Astrocyte (in vitro differentiated cells and primary cell): ENCODE measurements around the gene MBOAT2. TPM values are rescaled to one million over a fixed set of nuclear protein-coding genes. Genes with fewer than 3 reads are reported as not detected.

ENCODE experiments used
- DNase-seq: peaks from one replicate; pipeline ENCODE4 v3.0.0-alpha.2; 2010; ENCODE audit warnings: low read depth
- FAIRE-seq: peaks from 2 replicates; lab custom pipeline; 2011; peaks lifted over from hg19 to GRCh38; lab: Jason Lieb, UNC
- H2AFZ ChIP-seq: 2 replicates; pipeline ENCODE4 v1.6.0; 2012; ENCODE audit warnings: low read depth, low read length, inconsistent platforms
- H3K27ac ChIP-seq: 2 replicates; pipeline ENCODE4 v1.5.1; 2011; ENCODE audit warnings: low read depth, low read length, inconsistent platforms
- H3K27me3 ChIP-seq: 2 replicates; pipeline ENCODE4 v1.6.0; 2011; ENCODE audit warnings: low read length, inconsistent platforms; ENCODE audit not compliant: insufficient read depth
- H3K36me3 ChIP-seq: 2 replicates; pipeline ENCODE4 v1.5.1; 2011; ENCODE audit warnings: low read length, inconsistent platforms; ENCODE audit not compliant: insufficient read depth
- H3K4me1 ChIP-seq: 2 replicates; pipeline ENCODE4 v1.5.1; 2011; ENCODE audit warnings: low read length, inconsistent platforms; ENCODE audit not compliant: insufficient read depth
- H3K4me2 ChIP-seq: 2 replicates; pipeline ENCODE4 v1.6.0; 2012; ENCODE audit warnings: low read length, inconsistent platforms
- H3K4me3 ChIP-seq: 2 replicates; pipeline ENCODE4 v1.5.1; 2011; ENCODE audit warnings: low read depth, mild to moderate bottlenecking, low read length, inconsistent platforms; ENCODE audit not compliant: insufficient read depth
- H3K79me2 ChIP-seq: 2 replicates; pipeline ENCODE4 v1.6.0; 2012; ENCODE audit warnings: mild to moderate bottlenecking, low read length, inconsistent platforms; ENCODE audit not compliant: insufficient read depth
- H3K9ac ChIP-seq: 2 replicates; pipeline ENCODE4 v1.6.0; 2012; ENCODE audit warnings: mild to moderate bottlenecking, low read length, inconsistent platforms
- H3K9me3 ChIP-seq: 2 replicates; pipeline ENCODE4 v1.5.1; 2012; ENCODE audit warnings: low read depth, mild to moderate bottlenecking, low read length, inconsistent platforms; ENCODE audit not compliant: insufficient read depth
- H4K20me1 ChIP-seq: 2 replicates; pipeline ENCODE4 v1.6.0; 2012; ENCODE audit warnings: low read length, inconsistent platforms; ENCODE audit not compliant: insufficient read depth
- H3K27ac Mint-ChIP-seq: one replicate; pipeline ENCODE4 v1.8.0; 2021; ENCODE audit warnings: mild to moderate bottlenecking, mixed read lengths; ENCODE audit not compliant: unreplicated experiment
- H3K27me3 Mint-ChIP-seq: one replicate; pipeline ENCODE4 v1.8.0; 2021; ENCODE audit warnings: low read depth, mixed read lengths; ENCODE audit not compliant: unreplicated experiment
- H3K36me3 Mint-ChIP-seq: one replicate; pipeline ENCODE4 v1.8.0; 2021; ENCODE audit warnings: low read depth, mixed read lengths; ENCODE audit not compliant: unreplicated experiment
- H3K4me1 Mint-ChIP-seq: one replicate; pipeline ENCODE4 v1.8.0; 2021; ENCODE audit warnings: low read depth, mixed read lengths; ENCODE audit not compliant: unreplicated experiment
- H3K4me3 Mint-ChIP-seq: one replicate; pipeline ENCODE4 v1.8.0; 2021; ENCODE audit warnings: mild to moderate bottlenecking, moderate library complexity, mixed read lengths; ENCODE audit not compliant: unreplicated experiment
- H3K9me3 Mint-ChIP-seq: one replicate; pipeline ENCODE4 v1.8.0; 2021; ENCODE audit warnings: mild to moderate bottlenecking, mixed read lengths; ENCODE audit not compliant: unreplicated experiment
- EZH2 ChIP-seq: IDR thresholded peaks from 2 replicates; pipeline ENCODE4 v1.6.1; 2012; ENCODE audit warnings: mild to moderate bottlenecking, low read length, inconsistent platforms; ENCODE audit not compliant: insufficient read depth
- total RNA-seq: library from RNA; stranded (reverse); gene quantifications from 2 replicates; pipeline ENCODE4 v1.2.1, GENCODE V29; 2021
- TF ChIP-seq, protein P1 (sequence below): IDR thresholded peaks from 2 replicates; pipeline ENCODE4 v1.5.1; 2011; ENCODE audit warnings: low read depth, mild to moderate bottlenecking, inconsistent platforms, low read length, moderate library complexity; ENCODE audit not compliant: insufficient read depth

Gene MBOAT2
- total RNA-seq, 1 donor from 2014 or later: 54.6 TPM

DNA sequence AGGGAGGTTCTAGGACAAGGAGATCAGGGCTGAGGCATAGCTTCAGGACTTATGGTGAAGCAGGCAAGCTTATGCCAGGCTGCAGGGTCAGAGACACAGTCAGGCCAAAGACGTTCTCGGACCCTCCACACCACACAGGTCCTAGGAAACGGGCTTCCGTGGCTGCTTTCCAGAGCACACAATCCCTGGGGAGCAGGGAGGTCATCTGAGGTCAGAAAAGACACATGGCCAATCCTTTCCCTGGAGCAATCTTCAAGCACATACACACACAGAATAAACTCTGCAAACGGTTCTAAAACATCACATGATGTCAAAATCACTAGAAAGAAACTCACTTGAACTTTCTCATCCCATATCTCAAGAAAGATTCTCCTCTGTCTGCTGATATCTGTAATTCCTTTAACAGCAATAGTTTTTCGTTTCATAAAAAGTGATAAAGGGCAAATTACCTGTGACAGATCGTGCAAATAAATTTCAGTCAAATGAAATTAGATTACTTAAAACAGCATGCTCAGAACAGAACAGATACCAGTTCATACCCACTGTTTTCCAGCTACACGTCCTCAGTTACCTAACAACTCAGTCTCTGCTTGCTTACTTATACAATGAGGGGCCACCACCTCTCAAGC lies 63.9 kb downstream of the MBOAT2 start:
- H3K27me3 ChIP-seq: no peaks in the 10 kb centered on the region
- H3K9me3 ChIP-seq: no peaks in the 10 kb centered on the region
- no peak for FAIRE-seq
- no peaks in the 10 kb centered on the region for H3K9me3 Mint-ChIP-seq
- H3K4me1 Mint-ChIP-seq: no peaks in the 10 kb centered on the region
- H3K4me1 ChIP-seq: no peaks in the 10 kb centered on the region
- TF ChIP-seq, protein P1, sequence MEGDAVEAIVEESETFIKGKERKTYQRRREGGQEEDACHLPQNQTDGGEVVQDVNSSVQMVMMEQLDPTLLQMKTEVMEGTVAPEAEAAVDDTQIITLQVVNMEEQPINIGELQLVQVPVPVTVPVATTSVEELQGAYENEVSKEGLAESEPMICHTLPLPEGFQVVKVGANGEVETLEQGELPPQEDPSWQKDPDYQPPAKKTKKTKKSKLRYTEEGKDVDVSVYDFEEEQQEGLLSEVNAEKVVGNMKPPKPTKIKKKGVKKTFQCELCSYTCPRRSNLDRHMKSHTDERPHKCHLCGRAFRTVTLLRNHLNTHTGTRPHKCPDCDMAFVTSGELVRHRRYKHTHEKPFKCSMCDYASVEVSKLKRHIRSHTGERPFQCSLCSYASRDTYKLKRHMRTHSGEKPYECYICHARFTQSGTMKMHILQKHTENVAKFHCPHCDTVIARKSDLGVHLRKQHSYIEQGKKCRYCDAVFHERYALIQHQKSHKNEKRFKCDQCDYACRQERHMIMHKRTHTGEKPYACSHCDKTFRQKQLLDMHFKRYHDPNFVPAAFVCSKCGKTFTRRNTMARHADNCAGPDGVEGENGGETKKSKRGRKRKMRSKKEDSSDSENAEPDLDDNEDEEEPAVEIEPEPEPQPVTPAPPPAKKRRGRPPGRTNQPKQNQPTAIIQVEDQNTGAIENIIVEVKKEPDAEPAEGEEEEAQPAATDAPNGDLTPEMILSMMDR: no peak
- TF ChIP-seq EZH2: no peak
- H3K27ac Mint-ChIP-seq: no peak overlapping the region
- H3K36me3 Mint-ChIP-seq: peaks cover 20% of the 10 kb centered on the region
- H3K36me3 ChIP-seq: no peaks in the 10 kb centered on the region
- H3K9ac ChIP-seq: no peak overlapping the region
- H4K20me1 ChIP-seq: peaks cover 4% of the 10 kb centered on the region
- DNase-seq: no peak
- no peak overlapping the region for H3K4me3 ChIP-seq
- H3K4me3 Mint-ChIP-seq: no peak overlapping the region
- no peak overlapping the region for H3K27ac ChIP-seq
- no peaks in the 10 kb centered on the region for H3K27me3 Mint-ChIP-seq
- peaks cover 6% of the 10 kb centered on the region for H3K79me2 ChIP-seq
- no peak overlapping the region for H3K4me2 ChIP-seq
- no peak overlapping the region for H2AFZ ChIP-seq

DNA sequence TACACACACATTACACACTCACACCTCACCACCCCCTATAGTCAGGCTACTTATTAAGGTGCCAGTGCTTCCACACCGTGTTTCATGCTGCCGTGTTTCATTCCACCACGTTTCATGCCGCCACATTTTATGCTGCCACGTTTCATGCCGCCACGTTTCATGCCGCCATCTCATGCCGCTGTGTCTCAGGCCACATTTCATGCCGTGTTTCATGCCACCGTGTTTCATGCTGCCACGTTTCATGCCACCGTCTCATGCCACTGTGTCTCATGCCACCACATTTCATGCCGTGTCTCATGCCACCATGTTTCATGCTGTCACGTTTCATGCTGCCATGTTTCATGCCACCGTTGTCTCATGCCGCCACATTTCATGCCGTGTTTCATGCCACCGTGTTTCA lies 65.1 kb downstream of the MBOAT2 start:
- no peak overlapping the region for H3K4me3 Mint-ChIP-seq
- Histone ChIP-seq H3K9me3 (no peaks in the 10 kb centered on the region), H2AFZ (no peak overlapping the region), H3K79me2 (peaks cover 3% of the 10 kb centered on the region), H4K20me1 (peaks cover 4% of the 10 kb centered on the region), H3K4me2 (no peak overlapping the region), H3K36me3 (no peaks in the 10 kb centered on the region), H3K9ac (no peak overlapping the region), H3K27ac (no peak overlapping the region), H3K4me3 (no peak overlapping the region), H3K4me1 (no peaks in the 10 kb centered on the region), H3K27me3 (no peaks in the 10 kb centered on the region)
- no peaks in the 10 kb centered on the region for H3K4me1 Mint-ChIP-seq
- peak overlapping the region; percentile 45 for H3K27ac Mint-ChIP-seq
- peaks cover 19% of the 10 kb centered on the region for H3K36me3 Mint-ChIP-seq
- H3K27me3 Mint-ChIP-seq: no peaks in the 10 kb centered on the region
- TF ChIP-seq, protein P1: no peak
- TF ChIP-seq EZH2: no peak
- FAIRE-seq (no peak), DNase-seq (no peak)
- H3K9me3 Mint-ChIP-seq: no peaks in the 10 kb centered on the region

DNA sequence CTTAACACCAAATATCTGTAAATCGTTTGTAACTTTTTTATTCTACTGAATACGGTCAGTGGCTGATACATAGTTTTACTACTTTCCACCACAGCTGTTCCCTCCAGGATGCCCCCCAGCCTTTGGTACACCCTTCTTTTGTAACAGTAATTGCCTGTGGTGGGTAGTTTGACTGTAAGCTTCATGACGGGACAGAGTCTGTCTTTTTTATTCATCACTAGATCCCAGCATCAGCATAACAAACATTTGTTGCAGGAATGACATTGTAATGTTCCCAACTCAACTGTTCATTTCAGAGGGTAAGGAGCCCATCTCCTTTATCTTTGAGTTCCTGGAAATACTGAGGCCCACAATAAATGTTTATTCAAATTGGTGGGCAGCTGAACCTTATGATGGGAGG lies 67.5 kb downstream of the MBOAT2 start:
- Mint-ChIP-seq H3K27ac (no peak overlapping the region), H3K27me3 (no peaks in the 10 kb centered on the region), H3K36me3 (peaks cover 23% of the 10 kb centered on the region), H3K4me3 (no peak overlapping the region), H3K4me1 (no peaks in the 10 kb centered on the region), H3K9me3 (no peaks in the 10 kb centered on the region)
- Histone ChIP-seq H3K79me2 (no peaks in the 10 kb centered on the region), H3K9me3 (no peaks in the 10 kb centered on the region), H2AFZ (no peak overlapping the region), H3K4me1 (no peaks in the 10 kb centered on the region), H3K4me3 (no peak overlapping the region), H3K27ac (no peak overlapping the region), H3K9ac (no peak overlapping the region), H3K4me2 (no peak overlapping the region), H4K20me1 (peaks cover 4% of the 10 kb centered on the region), H3K27me3 (no peaks in the 10 kb centered on the region), H3K36me3 (no peaks in the 10 kb centered on the region)
- DNase-seq: no peak
- no peak for FAIRE-seq
- no peak for TF ChIP-seq EZH2
- TF ChIP-seq, protein P1: no peak
